Keratinocyte (primary cell): ENCODE measurements around the gene DENND1A. TPM values are rescaled to one million over a fixed set of nuclear protein-coding genes. Genes with fewer than 3 reads are reported as not detected.

Experiments used
- DNase-seq: peaks from one replicate; pipeline ENCODE4 v3.0.0-alpha.2; 2011; ENCODE audit warnings: low read depth, missing footprints, low spot score
- FAIRE-seq: peaks from 2 replicates; lab custom pipeline; 2011; peaks lifted over from hg19 to GRCh38; lab: Jason Lieb, UNC
- H2AFZ ChIP-seq: 2 replicates; pipeline ENCODE4 v1.6.0; 2012; ENCODE audit warnings: low read length, control low read depth, inconsistent platforms; ENCODE audit not compliant: control insufficient read depth
- H3K27ac ChIP-seq: 2 replicates; pipeline ENCODE4 v1.5.1; 2011; ENCODE audit warnings: low read length; ENCODE audit not compliant: control insufficient read depth, insufficient read depth
- H3K27me3 ChIP-seq: 3 replicates; pipeline ENCODE4 v1.6.0; 2011; ENCODE audit warnings: low read length; ENCODE audit not compliant: control insufficient read depth, insufficient read depth; ENCODE audit errors: extremely low read depth
- H3K36me3 ChIP-seq, 2 experiments: 2 replicates in 1 of 2; 3 replicates in 1 of 2; pipeline ENCODE4 v1.5.1; 2011; ENCODE audit warnings: low read length in 2 of 2, mild to moderate bottlenecking in 1 of 2; ENCODE audit not compliant: control insufficient read depth in 2 of 2, insufficient read depth in 2 of 2; ENCODE audit errors: extremely low read depth in 1 of 2
- H3K4me1 ChIP-seq: 3 replicates; pipeline ENCODE4 v1.5.1; 2011; ENCODE audit warnings: low read length; ENCODE audit not compliant: control insufficient read depth, insufficient read depth; ENCODE audit errors: extremely low read depth
- H3K4me2 ChIP-seq: 3 replicates; pipeline ENCODE4 v1.6.0; 2011; ENCODE audit warnings: low read depth, low read length; ENCODE audit not compliant: control insufficient read depth, insufficient read depth; ENCODE audit errors: extremely low read depth
- H3K4me3 ChIP-seq, 3 experiments: fragments of 200-600 bp in 1 of 3; sonication (generic) in 1 of 3; 2 replicates in 2 of 3; 3 replicates in 1 of 3; pipeline ENCODE4 v1.5.1; 2011 to 2016; ENCODE audit warnings: low read length in 3 of 3, mild to moderate bottlenecking in 3 of 3, control low read depth in 2 of 3, inconsistent platforms in 1 of 3, low read depth in 1 of 3, mixed read lengths in 1 of 3, mixed run types in 1 of 3, moderate library complexity in 1 of 3; ENCODE audit not compliant: control insufficient read depth in 2 of 3, insufficient read depth in 2 of 3; ENCODE audit errors: extremely low read depth in 1 of 3
- H3K79me2 ChIP-seq: 2 replicates; pipeline ENCODE4 v1.6.0; 2012; ENCODE audit warnings: low read length; ENCODE audit not compliant: control insufficient read depth, insufficient read depth
- H3K9ac ChIP-seq: 3 replicates; pipeline ENCODE4 v1.6.0; 2011; ENCODE audit warnings: low read length; ENCODE audit not compliant: control insufficient read depth, insufficient read depth; ENCODE audit errors: extremely low read depth
- H3K9me1 ChIP-seq: 3 replicates; pipeline ENCODE4 v1.6.0; 2011; ENCODE audit warnings: low read length; ENCODE audit not compliant: control insufficient read depth, insufficient read depth; ENCODE audit errors: extremely low read depth
- H3K9me3 ChIP-seq: 2 replicates; pipeline ENCODE4 v1.5.1; 2012; ENCODE audit warnings: low read depth, low read length; ENCODE audit not compliant: control insufficient read depth
- H4K20me1 ChIP-seq: 3 replicates; pipeline ENCODE4 v1.6.0; 2011; ENCODE audit warnings: low read length; ENCODE audit not compliant: control insufficient read depth, insufficient read depth; ENCODE audit errors: extremely low read depth
- CTCF ChIP-seq, 3 experiments: IDR thresholded peaks in 1 of 3; conservative IDR thresholded peaks in 1 of 3; optimal IDR thresholded peaks in 1 of 3; 2 replicates in 2 of 3; 3 replicates in 1 of 3; pipeline versions ENCODE3 to v1.5.1; 2011; ENCODE audit warnings: low read length in 3 of 3, mild to moderate bottlenecking in 3 of 3, moderate library complexity in 2 of 3, control low read depth in 1 of 3, inconsistent platforms in 1 of 3; ENCODE audit not compliant: insufficient read depth in 2 of 3; ENCODE audit errors: extremely low read depth in 1 of 3
- EZH2 ChIP-seq: IDR thresholded peaks from one replicate; pipeline ENCODE4 v1.6.1; 2012; ENCODE audit warnings: inconsistent platforms, mild to moderate bottlenecking, low read length, moderate library complexity
- dilution Hi-C: fragments of 300-500 bp; cut with MboI; formaldehyde crosslinking; loops from one replicate; pipeline ENCODE4 v1.7.0; 2020; ENCODE audit warnings: low sequenced_read_pairs; ENCODE audit not compliant: extremely low pct_ligation_motif_present
- polyA plus RNA-seq, 5 experiments: library from polyadenylated mRNA; depleted of rRNA in 3 of 5; stranded (reverse) in 3 of 5; stranded (forward) in 1 of 5; unstranded in 1 of 5; fragments of >200 nt; gene quantifications; 1 replicate in 1 of 5; 2 replicates in 3 of 5; 3 replicates in 1 of 5; pipeline versions ENCODE4 v1.2.1 to v1.2.3, GENCODE V29; 2011 to 2012; ENCODE audit warnings: missing spikeins in 2 of 5, low read depth in 1 of 5, low replicate concordance in 1 of 5

Gene DENND1A
- polyA plus RNA-seq, 1 donor (not counting 4 experiments of a cell fraction or from before 2014, with no cell fraction given), result 13.0 TPM

- Histone ChIP-seq H3K27ac (no peak overlapping the region), H3K36me3 (peaks cover 0 to 1% of the 10 kb centered on the region in 2 experiments), H2AFZ (no peak overlapping the region), H3K4me2 (no peak overlapping the region), H3K4me1 (no peaks in the 10 kb centered on the region), H3K27me3 (no peaks in the 10 kb centered on the region), H3K4me3 (no peak overlapping the region), H3K9me1 (no peaks in the 10 kb centered on the region), H3K9me3 (no peaks in the 10 kb centered on the region), H4K20me1 (no peaks in the 10 kb centered on the region), H3K9ac (no peak overlapping the region), H3K79me2 (no peaks in the 10 kb centered on the region)
- dilution Hi-C loops, result no loop called here
- TF ChIP-seq EZH2, result no peak
- TF ChIP-seq CTCF (optimal IDR thresholded peaks at IDR 0.05 in 1 of 3, IDR thresholded peaks at IDR 0.05 in 1 of 3, conservative IDR thresholded peaks at IDR 0.05 in 1 of 3; ENCODE audit: extremely low read depth in 1 of 3, insufficient read depth in 2 of 3, low read length in 3 of 3), result no peak
- DNase-seq, result no peak
- FAIRE-seq, result no peak
These were observed 286.4 kb downstream of the DENND1A start for GRCh38 chr9:123643518-123643917.

DNA sequence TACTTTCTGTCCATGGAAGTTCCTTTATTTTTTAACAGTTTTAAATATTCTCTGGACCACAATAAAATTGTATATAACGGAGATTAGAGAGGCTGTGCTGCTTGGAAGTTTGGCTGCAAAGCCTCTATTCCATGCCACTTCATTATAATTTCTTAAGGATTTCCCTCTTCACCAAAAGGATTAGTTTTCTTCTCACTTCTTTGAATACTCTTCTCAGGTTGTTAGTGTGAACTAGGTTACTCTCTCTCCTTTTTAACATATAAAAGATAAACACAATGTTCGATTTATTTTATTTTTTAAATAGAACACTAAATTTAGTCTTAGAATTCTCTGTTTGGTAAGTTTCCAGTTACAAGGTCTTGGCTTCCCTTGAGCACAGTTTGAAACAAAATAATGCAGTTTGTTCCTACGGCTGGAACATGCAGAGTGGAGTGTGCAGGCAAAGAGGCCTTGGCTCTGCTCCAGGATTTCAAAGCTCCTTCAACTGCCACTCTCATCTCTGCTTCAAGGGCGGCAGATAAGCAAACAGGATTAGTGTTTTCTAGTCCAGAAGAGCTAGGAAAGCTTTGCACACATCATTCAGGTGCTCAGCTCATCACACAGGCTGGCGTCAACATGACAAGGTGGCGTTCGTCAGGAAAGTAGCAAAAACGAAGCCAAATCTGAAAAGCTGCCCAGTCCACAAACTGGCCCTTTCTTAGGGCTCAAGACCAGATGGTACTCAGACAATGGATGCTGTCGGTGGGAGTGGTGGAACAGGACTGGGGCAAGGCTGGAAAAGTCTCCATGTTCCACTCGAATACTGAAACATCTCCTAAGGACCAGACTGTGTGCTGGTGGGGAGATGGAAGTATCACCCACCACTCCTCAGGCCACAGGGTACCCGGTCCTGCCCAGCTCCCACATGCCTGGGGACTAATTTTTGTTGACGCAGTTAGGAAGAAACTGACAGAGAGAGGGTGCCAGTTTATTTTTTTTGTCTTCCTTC, 287.3 kb downstream of the DENND1A start:
- Histone ChIP-seq H3K9me1 (no peaks in the 10 kb centered on the region), H3K4me3 (no peak overlapping the region), H3K4me1 (no peaks in the 10 kb centered on the region), H3K27me3 (no peaks in the 10 kb centered on the region), H3K9ac (no peak overlapping the region), H3K27ac (no peak overlapping the region), H4K20me1 (no peaks in the 10 kb centered on the region), H3K9me3 (no peaks in the 10 kb centered on the region), H2AFZ (no peak overlapping the region), H3K4me2 (no peak overlapping the region), H3K79me2 (no peaks in the 10 kb centered on the region), H3K36me3 (peaks cover 0 to 1% of the 10 kb centered on the region in 2 experiments)
- dilution Hi-C loops, result no loop called here
- DNase-seq (no peak), FAIRE-seq (no peak)
- TF ChIP-seq CTCF (optimal IDR thresholded peaks at IDR 0.05 in 1 of 3, IDR thresholded peaks at IDR 0.05 in 1 of 3, conservative IDR thresholded peaks at IDR 0.05 in 1 of 3; ENCODE audit: extremely low read depth in 1 of 3, insufficient read depth in 2 of 3, low read length in 3 of 3) (no peak), EZH2 (no peak)
